HL-60 (cell line): ENCODE measurements around the gene ZNF652.

ENCODE experiments used
- DNase-seq, 2 experiments: peaks; one replicate each; pipeline ENCODE4 v3.0.0-alpha.2; 2010 to 2020; ENCODE audit warnings: low read depth in 1 of 2, low spot score in 1 of 2
- H3K27ac ChIP-seq: fragments of 250-450 bp; sonication (Bioruptor Pico); replicated peaks from 2 replicates; pipeline ENCODE4 v1.5.1; 2020; ENCODE audit warnings: mild to moderate bottlenecking, moderate library complexity
- H3K27me3 ChIP-seq: fragments of 250-450 bp; sonication (Bioruptor Pico); 2 replicates; pipeline ENCODE4 v1.5.1; 2021; ENCODE audit warnings: mild to moderate bottlenecking, moderate library complexity; ENCODE audit not compliant: insufficient read depth, poor library complexity, severe bottlenecking
- H3K4me3 ChIP-seq: replicated peaks from 2 replicates; pipeline ENCODE4 v1.5.1; 2011; ENCODE audit warnings: mild to moderate bottlenecking, control low read depth, low read length; ENCODE audit not compliant: insufficient read depth
- CTCF ChIP-seq: IDR thresholded peaks from one replicate; pipeline ENCODE4 v1.5.1; 2011; ENCODE audit warnings: low read length, control low read depth, inconsistent platforms; ENCODE audit not compliant: insufficient read depth
- GABPA ChIP-seq: IDR thresholded peaks from 2 replicates; pipeline ENCODE4 v1.6.1; 2012; ENCODE audit warnings: low read depth
- POLR2AphosphoS5 ChIP-seq: IDR thresholded peaks from 2 replicates; pipeline ENCODE4 v1.6.1; 2012; ENCODE audit warnings: low read depth
- REST ChIP-seq: IDR thresholded peaks from 2 replicates; pipeline ENCODE4 v1.6.1; 2012; ENCODE audit warnings: low read depth; ENCODE audit not compliant: insufficient replicate concordance
- SPI1 ChIP-seq: IDR thresholded peaks from 2 replicates; pipeline ENCODE4 v1.6.1; 2012; ENCODE audit warnings: low read depth, mild to moderate bottlenecking, borderline replicate concordance

ZNF652 gene

GRCh38 chr17:49316889-49317675, 45.0 kb downstream of the ZNF652 start:
- Histone ChIP-seq H3K27ac (peak overlapping the region; percentile 54), H3K27me3 (no peaks in the 10 kb centered on the region), H3K4me3 (no peak overlapping the region)
- TF ChIP-seq REST, result no peak
- TF ChIP-seq SPI1, result peak; percentile 72
- DNase-seq, result peak in 1 of 2 experiments; percentile 69

GRCh38 chr17:49316258-49316570, 45.8 kb downstream of the ZNF652 start:
- H3K27ac ChIP-seq, result peak overlapping the region; percentile 54
- H3K4me3 ChIP-seq, result no peak overlapping the region
- no peaks in the 10 kb centered on the region for H3K27me3 ChIP-seq
- no peak for DNase-seq
- TF ChIP-seq REST (no peak), CTCF (no peak), POLR2AphosphoS5 (no peak), SPI1 (no peak), GABPA (no peak)

- Histone ChIP-seq H3K27me3 (no peaks in the 10 kb centered on the region), H3K27ac (peak overlapping the region; percentile 1), H3K4me3 (no peak overlapping the region)
- no peak for TF ChIP-seq GABPA
- peak; percentile 27 for TF ChIP-seq CTCF
- TF ChIP-seq POLR2AphosphoS5, result no peak
- peak; percentile 64 to 79 for DNase-seq
Measured at GRCh38 chr17:49315551-49316257, 46.3 kb downstream of the ZNF652 start.

GRCh38 chr17:49312722-49313121, 49.3 kb downstream of the ZNF652 start:
- no peaks in the 10 kb centered on the region for H3K27me3 ChIP-seq
- no peak for TF ChIP-seq POLR2AphosphoS5
- no peak for TF ChIP-seq CTCF
- TF ChIP-seq GABPA, result no peak
- TF ChIP-seq REST, result no peak
- no peak for TF ChIP-seq SPI1
- no peak for DNase-seq
- H3K4me3 ChIP-seq, result no peak overlapping the region
- no peak overlapping the region for H3K27ac ChIP-seq
